Panc1 (cell line): ENCODE data around the gene RB1. TPM values are rescaled to one million over a fixed set of nuclear protein-coding genes. Genes with fewer than 3 reads are reported as not detected.
"Not testable (repeated sequence)": the region's sequence is repeated elsewhere in the genome, so short reads cannot be mapped to it uniquely, and the experiment has no call there.

Source experiments
- ATAC-seq: fragments of 200-7000 bp; cut with Tn5 transposase; 2 replicates; pipeline ENCODE4 v1.9.1; 2020; ENCODE audit warnings: mild to moderate bottlenecking, moderate library complexity
- BruUV-seq: library from RNA; stranded (reverse); fragments of 400-500 nt; replicated peaks from 2 replicates; lab custom pipeline; 2021; lab: Mats Ljungman, UMichigan
- CTCF ChIA-PET: fragments of 300-600 bp; sonication (Branson Sonifier 250); formaldehyde crosslinking; loops from one replicate; lab custom pipeline; 2022; ENCODE audit warnings: antibody characterized with exemption; lab: Charles Lee
- POLR2A ChIA-PET: fragments of 300-600 bp; sonication (Branson Sonifier 250); formaldehyde crosslinking; loops from one replicate; lab custom pipeline; 2022; ENCODE audit warnings: antibody characterized with exemption; lab: Charles Lee
- DNase-seq: peaks from one replicate; pipeline ENCODE4 v3.0.0-alpha.2; 2010; ENCODE audit warnings: low read depth, low spot score
- H3K27ac ChIP-seq: 2 replicates; pipeline ENCODE4 v1.5.1; 2011; ENCODE audit warnings: mild to moderate bottlenecking, low read length, inconsistent platforms
- H3K27me3 ChIP-seq: fragments of 200-500 bp; sonication (Bioruptor generic); 2 replicates; pipeline ENCODE4 v1.6.0; 2014; ENCODE audit warnings: low read length, inconsistent platforms; ENCODE audit not compliant: control insufficient read depth, insufficient read depth
- H3K36me3 ChIP-seq: fragments of 200-500 bp; sonication (Bioruptor generic); 2 replicates; pipeline ENCODE4 v1.5.1; 2014; ENCODE audit warnings: inconsistent platforms, mild to moderate bottlenecking, low read length, moderate library complexity; ENCODE audit not compliant: control insufficient read depth, insufficient read depth
- H3K4me1 ChIP-seq: 2 replicates; pipeline ENCODE4 v1.5.1; 2011; ENCODE audit warnings: inconsistent platforms, mild to moderate bottlenecking, low read length, moderate library complexity; ENCODE audit not compliant: control insufficient read depth, insufficient read depth
- H3K4me3 ChIP-seq, 2 experiments: 2 replicates each; pipeline ENCODE4 v1.5.1; 2011 to 2012; ENCODE audit warnings: low read depth in 2 of 2, low read length in 2 of 2, mild to moderate bottlenecking in 2 of 2, inconsistent platforms in 1 of 2, moderate library complexity in 1 of 2
- H3K9me3 ChIP-seq: fragments of 200-500 bp; sonication (Bioruptor generic); 2 replicates; pipeline ENCODE4 v1.5.1; 2014; ENCODE audit warnings: low read depth, mild to moderate bottlenecking, inconsistent platforms, low read length, moderate library complexity; ENCODE audit not compliant: control insufficient read depth, insufficient read depth
- CTCF ChIP-seq: fragments of 450-650 bp; IDR thresholded peaks from 2 replicates; pipeline ENCODE4 v1.5.1; 2017; ENCODE audit warnings: mild to moderate bottlenecking
- POLR2AphosphoS5 ChIP-seq: IDR thresholded peaks from 2 replicates; pipeline ENCODE4 v1.6.1; 2012; ENCODE audit warnings: mild to moderate bottlenecking, low read depth, low read length, moderate library complexity
- REST ChIP-seq, 2 experiments: IDR thresholded peaks; 2 replicates each; pipeline ENCODE4 v1.6.1; 2011 to 2012; ENCODE audit warnings: low read depth in 2 of 2, control low read depth in 1 of 2, low read length in 1 of 2, mild to moderate bottlenecking in 1 of 2, moderate library complexity in 1 of 2; ENCODE audit not compliant: insufficient read depth in 1 of 2
- SIN3A ChIP-seq: IDR thresholded peaks from 2 replicates; pipeline ENCODE4 v1.6.1; 2012; ENCODE audit warnings: low read depth, mild to moderate bottlenecking, low read length, moderate library complexity, borderline replicate concordance; ENCODE audit not compliant: insufficient read depth
- TCF7L2 ChIP-seq: IDR thresholded peaks from 2 replicates; pipeline ENCODE4 v1.6.1; 2011; ENCODE audit warnings: mild to moderate bottlenecking, low read depth, low read length, inconsistent platforms
- in situ Hi-C: cut with HindIII; loops from 2 replicates; pipeline ENCODE4 v1.10.0; 2016; ENCODE audit warnings: low sequenced_read_pairs, low pct_unique_long_range_greater_than_20kb
- intact Hi-C: fragments of 100-400 bp; cut with micrococcal nuclease; formaldehyde crosslinking; loops from one replicate; pipeline ENCODE4 v1.10.0; 2022; ENCODE audit not compliant: unreplicated experiment
- total RNA-seq: library from RNA; stranded (reverse); gene quantifications from one replicate; pipeline ENCODE4 v1.2.1, GENCODE V29; 2021; ENCODE audit not compliant: unreplicated experiment

Gene RB1
- total RNA-seq, 1 experiment from 2014 or later, result 36.0 TPM

GRCh38 chr13:48349525-48349924, 46.0 kb downstream of the RB1 start:
- peaks cover 4% of the 10 kb centered on the region; the same call in 1 of the 2 replicates for H3K9me3 ChIP-seq
- TF ChIP-seq REST (IDR thresholded peaks at IDR 0.05; ENCODE audit: insufficient read depth in 1 of 2, low read depth in 2 of 2, low read length in 1 of 2), result no peak
- no peak for TF ChIP-seq POLR2AphosphoS5
- no peak for TF ChIP-seq CTCF
- TF ChIP-seq SIN3A, result no peak
- TF ChIP-seq TCF7L2, result no peak
- DNase-seq (no peak), ATAC-seq (no peak)
- BruUV-seq, result no TSS peak
- ChIA-PET CTCF (no interaction called here), POLR2A (no interaction called here)
- no peaks in the 10 kb centered on the region for H3K4me1 ChIP-seq
- H3K4me3 ChIP-seq, result no peak overlapping the region
- H3K36me3 ChIP-seq, result peaks cover 3% of the 10 kb centered on the region; the same call in 1 of the 2 replicates
- H3K27me3 ChIP-seq, result no peaks in the 10 kb centered on the region
- intact Hi-C loops, result no loop called here
- no peak overlapping the region for H3K27ac ChIP-seq
- in situ Hi-C loops, result no loop called here

- TF ChIP-seq CTCF (no peak), TCF7L2 (no peak)
- no TSS peak for BruUV-seq
- Histone ChIP-seq H3K4me3 (no peak overlapping the region), H3K4me1 (no peaks in the 10 kb centered on the region), H3K9me3 (peaks cover 4% of the 10 kb centered on the region; the same call in 1 of the 2 replicates), H3K27me3 (no peaks in the 10 kb centered on the region), H3K36me3 (peaks cover 3% of the 10 kb centered on the region; the same call in 1 of the 2 replicates), H3K27ac (no peak overlapping the region)
- DNase-seq (no peak), ATAC-seq (no peak)
- POLR2A ChIA-PET, result no interaction called here
- intact Hi-C loops (no loop called here), in situ Hi-C loops (no loop called here)
- CTCF ChIA-PET, result no interaction called here
Measured at GRCh38 chr13:48353590-48353989, 50.0 kb downstream of the RB1 start.

- ATAC-seq, intact Hi-C loops, H3K27ac ChIP-seq, H3K27me3 ChIP-seq, POLR2A ChIA-PET, H3K9me3 ChIP-seq, DNase-seq, H3K4me1 ChIP-seq, in situ Hi-C loops, H3K4me3 ChIP-seq, H3K36me3 ChIP-seq, CTCF ChIA-PET, BruUV-seq: not testable (repeated sequence)
Measured at GRCh38 chr13:48355524-48355923, 52.0 kb downstream of the RB1 start.
